Measurements from ENCODE around the gene ZRANB1. TPM values are rescaled to one million over a fixed set of nuclear protein-coding genes. Genes with fewer than 3 reads are reported as not detected.

Gene ZRANB1
- total and polyA plus RNA-seq, 7 experiments from 2014 or later = 7.3 to 26.4 (median 17.3) TPM

- H3K4me1 ChIP-seq (ENCODE audit: control insufficient read depth in 2 of 2, insufficient read depth in 2 of 2, low read length in 2 of 2) = no peaks in the 10 kb centered on the region
- no peak overlapping the region for H3K4me3 ChIP-seq (ENCODE audit: low read length)
- no peaks in the 10 kb centered on the region for H3K36me3 ChIP-seq (ENCODE audit: control insufficient read depth in 2 of 3, insufficient read depth in 3 of 3, low read length in 3 of 3)
- ChIA-PET CTCF (no interaction called here), POLR2A (no interaction called here)
- H3K9me3 Mint-ChIP-seq = no peaks in the 10 kb centered on the region
- H3K27ac ChIP-seq (ENCODE audit: low read depth, low read length) = no peak overlapping the region
- H3K27me3 Mint-ChIP-seq = peaks cover 0 to 9% (median 0%) of the 10 kb centered on the region in 5 donors
- H3K36me3 Mint-ChIP-seq = no peaks in the 10 kb centered on the region
- H3K9me3 ChIP-seq (ENCODE audit: control insufficient read depth in 2 of 3, low read length in 3 of 3) = no peaks in the 10 kb centered on the region
- no peaks in the 10 kb centered on the region for H3K27me3 ChIP-seq (ENCODE audit: control insufficient read depth in 2 of 2, insufficient read depth in 2 of 2, low read length in 2 of 2)
- H3K4me3 Mint-ChIP-seq = no peak overlapping the region
- no peak overlapping the region for H3K27ac Mint-ChIP-seq
- ATAC-seq = no peak
- intact Hi-C loops (cut with micrococcal nuclease) = no loop called here
- no peak for DNase-seq
- H3K4me1 Mint-ChIP-seq = no peaks in the 10 kb centered on the region
These were observed 90.6 kb downstream of the ZRANB1 start for GRCh38 chr10:125032474-125033020.

DNA sequence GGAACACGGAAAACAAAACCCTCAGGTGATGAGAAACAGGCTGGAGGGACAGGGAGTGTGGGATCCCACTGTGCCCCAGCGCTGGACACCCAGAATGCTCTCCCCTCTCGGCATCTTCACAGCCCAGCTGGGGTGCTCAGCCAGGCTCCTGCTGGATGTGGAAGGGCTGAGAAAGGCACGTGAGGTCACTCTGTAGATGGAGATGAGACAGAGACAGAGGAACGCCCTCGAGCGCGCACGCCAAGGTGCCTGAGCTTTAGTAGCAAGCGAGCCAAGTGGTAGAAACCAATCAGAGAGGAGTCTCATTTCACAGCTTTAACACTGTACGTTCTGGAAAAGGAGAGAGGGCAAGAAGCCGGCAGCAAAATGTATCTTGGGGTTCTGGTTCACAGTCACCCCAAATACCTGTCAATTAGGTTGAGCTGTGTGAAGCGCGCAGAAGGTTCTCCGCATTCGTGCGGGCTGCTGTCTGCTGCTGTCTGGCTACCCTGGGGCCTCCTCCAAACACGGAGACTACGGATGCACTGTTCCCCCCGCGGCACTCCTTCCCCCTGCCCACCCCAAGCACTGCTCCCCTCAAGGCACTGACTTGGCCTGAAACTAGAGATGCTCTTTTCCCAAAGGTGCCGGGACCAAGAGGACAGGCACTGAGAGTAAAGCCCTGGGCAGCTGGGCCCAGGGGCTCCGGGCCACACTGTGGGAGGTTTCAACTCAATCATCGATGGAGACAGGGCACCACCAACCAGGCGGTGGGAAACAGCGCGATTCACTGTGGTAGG lies 91.4 kb downstream of the ZRANB1 start:
- no peak overlapping the region for H3K4me3 ChIP-seq (ENCODE audit: low read length)
- intact Hi-C loops (cut with micrococcal nuclease) = no loop called here
- no peaks in the 10 kb centered on the region for H3K27me3 ChIP-seq (ENCODE audit: control insufficient read depth in 2 of 2, insufficient read depth in 2 of 2, low read length in 2 of 2)
- no peaks in the 10 kb centered on the region for H3K36me3 ChIP-seq (ENCODE audit: control insufficient read depth in 2 of 3, insufficient read depth in 3 of 3, low read length in 3 of 3)
- ATAC-seq (no peak), DNase-seq (no peak)
- Mint-ChIP-seq H3K27ac (no peak overlapping the region), H3K4me3 (no peak overlapping the region), H3K9me3 (no peaks in the 10 kb centered on the region), H3K27me3 (peaks cover 0 to 9% (median 0%) of the 10 kb centered on the region in 5 donors), H3K36me3 (no peaks in the 10 kb centered on the region), H3K4me1 (no peaks in the 10 kb centered on the region)
- POLR2A ChIA-PET = no interaction called here
- H3K27ac ChIP-seq (ENCODE audit: low read depth, low read length) = no peak overlapping the region
- H3K4me1 ChIP-seq (ENCODE audit: control insufficient read depth in 2 of 2, insufficient read depth in 2 of 2, low read length in 2 of 2) = no peaks in the 10 kb centered on the region
- CTCF ChIA-PET = no interaction called here
- no peaks in the 10 kb centered on the region for H3K9me3 ChIP-seq (ENCODE audit: control insufficient read depth in 2 of 3, low read length in 3 of 3)

DNA sequence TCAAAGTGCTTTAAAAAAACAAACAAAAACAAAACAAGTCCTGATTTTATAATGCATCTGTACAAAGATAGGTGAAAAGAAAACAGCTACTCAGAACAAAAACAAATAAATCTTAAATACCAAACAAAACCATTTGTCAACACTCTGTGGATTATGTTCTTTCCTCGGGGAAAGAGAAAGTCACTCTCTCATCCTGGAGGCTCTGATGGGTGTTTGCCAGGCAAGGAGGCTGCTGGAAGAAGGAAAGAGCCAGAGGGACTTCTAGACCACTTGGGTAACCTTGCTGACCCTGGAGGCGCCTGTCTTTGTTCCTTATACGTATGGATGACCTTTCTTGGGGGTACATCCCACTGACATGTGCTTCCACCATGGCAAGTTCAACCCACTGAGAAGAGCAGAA lies 92.8 kb downstream of the ZRANB1 start:
- Mint-ChIP-seq H3K36me3 (no peaks in the 10 kb centered on the region), H3K27ac (no peak overlapping the region), H3K4me3 (no peak overlapping the region), H3K27me3 (peaks cover 0 to 9% (median 0%) of the 10 kb centered on the region in 5 donors), H3K9me3 (no peaks in the 10 kb centered on the region), H3K4me1 (no peaks in the 10 kb centered on the region)
- ChIA-PET CTCF (no interaction called here), POLR2A (interaction anchor here (0.5 kb wide), 1 partner anchor 34 kb away, joined by 3 read pairs; no protein-coding TSS in a partner anchor)
- ATAC-seq = no peak
- intact Hi-C loops (cut with micrococcal nuclease) = no loop called here
- Histone ChIP-seq H3K27ac (ENCODE audit: low read depth, low read length) (no peak overlapping the region), H3K27me3 (ENCODE audit: control insufficient read depth in 2 of 2, insufficient read depth in 2 of 2, low read length in 2 of 2) (no peaks in the 10 kb centered on the region), H3K9me3 (ENCODE audit: control insufficient read depth in 2 of 3, low read length in 3 of 3) (no peaks in the 10 kb centered on the region), H3K36me3 (ENCODE audit: control insufficient read depth in 2 of 3, insufficient read depth in 3 of 3, low read length in 3 of 3) (no peaks in the 10 kb centered on the region), H3K4me1 (ENCODE audit: control insufficient read depth in 2 of 2, insufficient read depth in 2 of 2, low read length in 2 of 2) (no peaks in the 10 kb centered on the region), H3K4me3 (ENCODE audit: low read length) (no peak overlapping the region)
- DNase-seq = no peak

- H3K4me3 Mint-ChIP-seq = no peak overlapping the region
These were observed 93.2 kb downstream of the ZRANB1 start for GRCh38 chr10:125035136-125035535.

GRCh38 chr10:125035588-125036295 lies 93.8 kb downstream of the ZRANB1 start:
- H3K4me1 Mint-ChIP-seq = no peaks in the 10 kb centered on the region
- Histone ChIP-seq H3K36me3 (ENCODE audit: control insufficient read depth in 2 of 3, insufficient read depth in 3 of 3, low read length in 3 of 3) (no peaks in the 10 kb centered on the region), H3K27ac (ENCODE audit: low read depth, low read length) (no peak overlapping the region), H3K4me3 (ENCODE audit: low read length) (no peak overlapping the region), H3K4me1 (ENCODE audit: control insufficient read depth in 2 of 2, insufficient read depth in 2 of 2, low read length in 2 of 2) (no peaks in the 10 kb centered on the region), H3K9me3 (ENCODE audit: control insufficient read depth in 2 of 3, low read length in 3 of 3) (no peaks in the 10 kb centered on the region), H3K27me3 (ENCODE audit: control insufficient read depth in 2 of 2, insufficient read depth in 2 of 2, low read length in 2 of 2) (no peaks in the 10 kb centered on the region)
- intact Hi-C loops (cut with micrococcal nuclease) = no loop called here
- no peak overlapping the region for H3K4me3 Mint-ChIP-seq
- H3K27me3 Mint-ChIP-seq = peaks cover 0 to 9% (median 0%) of the 10 kb centered on the region in 5 donors
- ATAC-seq (no peak), DNase-seq (no peak)
- POLR2A ChIA-PET = no interaction called here
- no peaks in the 10 kb centered on the region for H3K36me3 Mint-ChIP-seq
- no peaks in the 10 kb centered on the region for H3K9me3 Mint-ChIP-seq
- CTCF ChIA-PET = no interaction called here
- no peak overlapping the region for H3K27ac Mint-ChIP-seq

More at GRCh38 chr10:125035136-125035535, 93.2 kb downstream of the ZRANB1 start:
- H3K4me1 ChIP-seq (ENCODE audit: control insufficient read depth in 2 of 2, insufficient read depth in 2 of 2, low read length in 2 of 2) = no peaks in the 10 kb centered on the region
- no peaks in the 10 kb centered on the region for H3K36me3 ChIP-seq (ENCODE audit: control insufficient read depth in 2 of 3, insufficient read depth in 3 of 3, low read length in 3 of 3)
- no peak for ATAC-seq
- H3K27me3 ChIP-seq (ENCODE audit: control insufficient read depth in 2 of 2, insufficient read depth in 2 of 2, low read length in 2 of 2) = no peaks in the 10 kb centered on the region
- POLR2A ChIA-PET = no interaction called here
- H3K27ac ChIP-seq (ENCODE audit: low read depth, low read length) = no peak overlapping the region
- Mint-ChIP-seq H3K27me3 (peaks cover 0 to 9% (median 0%) of the 10 kb centered on the region in 5 donors), H3K27ac (no peak overlapping the region), H3K4me1 (no peaks in the 10 kb centered on the region), H3K36me3 (no peaks in the 10 kb centered on the region), H3K9me3 (no peaks in the 10 kb centered on the region)
- CTCF ChIA-PET = no interaction called here
- DNase-seq = no peak
- no peak overlapping the region for H3K4me3 ChIP-seq (ENCODE audit: low read length)
- no peaks in the 10 kb centered on the region for H3K9me3 ChIP-seq (ENCODE audit: control insufficient read depth in 2 of 3, low read length in 3 of 3)
- intact Hi-C loops (cut with micrococcal nuclease) = no loop called here

DNA sequence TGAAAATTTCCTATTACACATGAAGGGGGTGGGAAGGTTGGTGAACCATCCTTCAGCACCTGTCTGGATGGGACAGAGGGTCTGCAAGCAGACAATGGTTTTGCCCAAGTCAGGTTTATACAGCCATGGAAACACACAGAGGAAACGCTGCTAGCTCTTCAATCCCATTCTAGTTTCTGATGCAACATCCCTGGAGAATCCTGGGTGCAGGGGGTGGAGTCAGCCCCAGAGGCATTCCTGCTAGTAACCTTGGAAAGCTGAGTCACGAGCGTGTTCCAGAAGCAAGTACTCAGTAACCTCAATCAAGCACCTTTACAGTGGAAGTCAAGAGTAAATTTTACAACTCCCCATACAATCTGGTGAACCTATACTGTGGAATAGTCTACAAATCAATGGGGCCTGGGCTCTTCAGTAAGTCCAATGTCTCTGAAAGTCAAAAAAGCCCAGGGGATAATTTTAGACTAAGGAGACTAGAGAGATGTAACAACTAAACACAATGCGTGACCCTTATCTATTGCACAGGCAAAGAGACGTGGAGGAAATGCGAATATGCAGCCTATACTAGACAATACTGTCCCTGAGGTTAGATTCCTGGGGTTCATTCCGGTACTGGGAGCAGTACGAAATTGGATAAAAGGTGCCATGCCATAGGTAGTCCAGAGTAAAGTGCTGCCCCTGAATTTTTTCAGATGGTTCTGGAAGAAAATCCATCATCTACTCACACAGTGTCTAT lies 95.4 kb downstream of the ZRANB1 start:
- Histone ChIP-seq H3K36me3 (ENCODE audit: control insufficient read depth in 2 of 3, insufficient read depth in 3 of 3, low read length in 3 of 3) (no peaks in the 10 kb centered on the region), H3K9me3 (ENCODE audit: control insufficient read depth in 2 of 3, low read length in 3 of 3) (no peaks in the 10 kb centered on the region), H3K4me1 (ENCODE audit: control insufficient read depth in 2 of 2, insufficient read depth in 2 of 2, low read length in 2 of 2) (no peaks in the 10 kb centered on the region), H3K27me3 (ENCODE audit: control insufficient read depth in 2 of 2, insufficient read depth in 2 of 2, low read length in 2 of 2) (no peaks in the 10 kb centered on the region), H3K27ac (ENCODE audit: low read depth, low read length) (no peak overlapping the region), H3K4me3 (ENCODE audit: low read length) (no peak overlapping the region)
- ChIA-PET POLR2A (no interaction called here), CTCF (interaction anchor here (0.6 kb wide), 1 partner anchor 27 kb away, joined by 3 read pairs; no protein-coding TSS in a partner anchor)
- Mint-ChIP-seq H3K27ac (no peak overlapping the region), H3K4me1 (no peaks in the 10 kb centered on the region), H3K36me3 (no peaks in the 10 kb centered on the region), H3K27me3 (peaks cover 0 to 4% (median 0%) of the 10 kb centered on the region in 5 donors), H3K4me3 (no peak overlapping the region), H3K9me3 (no peaks in the 10 kb centered on the region)
- intact Hi-C loops (cut with micrococcal nuclease) = no loop called here
- DNase-seq (no peak), ATAC-seq (no peak)
